Measurements from ENCODE around the gene TOR3A.

GRCh38 chr1:179053486-179053885 lies 28.4 kb upstream of the TOR3A start:
- TF ChIP-seq, protein P1, sequence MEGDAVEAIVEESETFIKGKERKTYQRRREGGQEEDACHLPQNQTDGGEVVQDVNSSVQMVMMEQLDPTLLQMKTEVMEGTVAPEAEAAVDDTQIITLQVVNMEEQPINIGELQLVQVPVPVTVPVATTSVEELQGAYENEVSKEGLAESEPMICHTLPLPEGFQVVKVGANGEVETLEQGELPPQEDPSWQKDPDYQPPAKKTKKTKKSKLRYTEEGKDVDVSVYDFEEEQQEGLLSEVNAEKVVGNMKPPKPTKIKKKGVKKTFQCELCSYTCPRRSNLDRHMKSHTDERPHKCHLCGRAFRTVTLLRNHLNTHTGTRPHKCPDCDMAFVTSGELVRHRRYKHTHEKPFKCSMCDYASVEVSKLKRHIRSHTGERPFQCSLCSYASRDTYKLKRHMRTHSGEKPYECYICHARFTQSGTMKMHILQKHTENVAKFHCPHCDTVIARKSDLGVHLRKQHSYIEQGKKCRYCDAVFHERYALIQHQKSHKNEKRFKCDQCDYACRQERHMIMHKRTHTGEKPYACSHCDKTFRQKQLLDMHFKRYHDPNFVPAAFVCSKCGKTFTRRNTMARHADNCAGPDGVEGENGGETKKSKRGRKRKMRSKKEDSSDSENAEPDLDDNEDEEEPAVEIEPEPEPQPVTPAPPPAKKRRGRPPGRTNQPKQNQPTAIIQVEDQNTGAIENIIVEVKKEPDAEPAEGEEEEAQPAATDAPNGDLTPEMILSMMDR (IDR thresholded peaks at IDR 0.05), result no peak
- TF ChIP-seq EP300 (IDR thresholded peaks at IDR 0.05), result no peak

All from esophagus muscularis mucosa (tissue), 3 donors.